ENCODE results near the gene PHLPP1. TPM values are rescaled to one million over a fixed set of nuclear protein-coding genes. Genes with fewer than 3 reads are reported as not detected.

Gene PHLPP1
- total and polyA plus RNA-seq, 2 experiments from 2014 or later: 15.7 to 73.6 TPM

GRCh38 chr18:62717169-62717924 is 2.0 kb downstream of the PHLPP1 start (continued):
- TF ChIP-seq ETS1 (IDR thresholded peaks at IDR 0.05) (no peak), EZH2phosphoT487 (IDR thresholded peaks at IDR 0.05; ENCODE audit: unreplicated experiment) (no peak), CREB1 (CRISPR knock-in tag; IDR thresholded peaks at IDR 0.05; ENCODE audit: low read depth) (no peak), ZNF331 (CRISPR knock-in tag; IDR thresholded peaks at IDR 0.05; ENCODE audit: low read depth) (no peak), POLR2AphosphoS5 (IDR thresholded peaks at IDR 0.05; ENCODE audit: low read depth) (no peak), JUNB (IDR thresholded peaks at IDR 0.05; ENCODE audit: unreplicated experiment) (no peak)
- TF ChIP-seq, protein P1, sequence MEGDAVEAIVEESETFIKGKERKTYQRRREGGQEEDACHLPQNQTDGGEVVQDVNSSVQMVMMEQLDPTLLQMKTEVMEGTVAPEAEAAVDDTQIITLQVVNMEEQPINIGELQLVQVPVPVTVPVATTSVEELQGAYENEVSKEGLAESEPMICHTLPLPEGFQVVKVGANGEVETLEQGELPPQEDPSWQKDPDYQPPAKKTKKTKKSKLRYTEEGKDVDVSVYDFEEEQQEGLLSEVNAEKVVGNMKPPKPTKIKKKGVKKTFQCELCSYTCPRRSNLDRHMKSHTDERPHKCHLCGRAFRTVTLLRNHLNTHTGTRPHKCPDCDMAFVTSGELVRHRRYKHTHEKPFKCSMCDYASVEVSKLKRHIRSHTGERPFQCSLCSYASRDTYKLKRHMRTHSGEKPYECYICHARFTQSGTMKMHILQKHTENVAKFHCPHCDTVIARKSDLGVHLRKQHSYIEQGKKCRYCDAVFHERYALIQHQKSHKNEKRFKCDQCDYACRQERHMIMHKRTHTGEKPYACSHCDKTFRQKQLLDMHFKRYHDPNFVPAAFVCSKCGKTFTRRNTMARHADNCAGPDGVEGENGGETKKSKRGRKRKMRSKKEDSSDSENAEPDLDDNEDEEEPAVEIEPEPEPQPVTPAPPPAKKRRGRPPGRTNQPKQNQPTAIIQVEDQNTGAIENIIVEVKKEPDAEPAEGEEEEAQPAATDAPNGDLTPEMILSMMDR (conservative IDR thresholded peaks at IDR 0.05; ENCODE audit: low read depth in 2 of 2): no peak

- Histone ChIP-seq H3K79me2 (replicated peaks; ENCODE audit: insufficient read depth) (peaks cover 63% of the 10 kb centered on the region), H3K4me1 (ENCODE audit: insufficient read depth) (peaks cover 50% of the 10 kb centered on the region), H3K9me2 (ENCODE audit: insufficient read depth) (no peaks in the 10 kb centered on the region), H3K36me3 (ENCODE audit: insufficient read depth) (no peaks in the 10 kb centered on the region), H3F3A (replicated peaks; ENCODE audit: low read depth) (no peaks in the 10 kb centered on the region), H3K27me3 (ENCODE audit: insufficient read depth) (no peaks in the 10 kb centered on the region), H3K27ac (ENCODE audit: low read depth) (no peak overlapping the region), H3K4me3 (peak overlapping the region; percentile 65), H2AFZ (no peak overlapping the region), H4K20me1 (replicated peaks; ENCODE audit: insufficient read depth) (peaks cover 25% of the 10 kb centered on the region), H3K4me2 (peak overlapping the region; percentile 82)
- ATAC-seq: no peak
- peaks cover 18% of the 10 kb centered on the region for H3K27me3 Mint-ChIP-seq (ENCODE audit: insufficient read depth, low read depth, poor library complexity)
- H3K4me1 Mint-ChIP-seq: peaks cover 50% of the 10 kb centered on the region
- no peak overlapping the region for H3K27ac Mint-ChIP-seq
- peaks cover 25% of the 10 kb centered on the region for H3K36me3 Mint-ChIP-seq (ENCODE audit: low read depth)
- DNase-seq (ENCODE audit: low spot score): no peak
- peak overlapping the region; percentile 96 for H3K4me3 Mint-ChIP-seq
- no peak for TF ChIP-seq ZNF331 (CRISPR knock-in tag; IDR thresholded peaks at IDR 0.05; ENCODE audit: low read depth)
- no peak for TF ChIP-seq CREB1 (CRISPR knock-in tag; IDR thresholded peaks at IDR 0.05; ENCODE audit: low read depth)
- no peak for TF ChIP-seq ETS1 (IDR thresholded peaks at IDR 0.05)
- no peak for TF ChIP-seq NANOG (IDR thresholded peaks at IDR 0.05; ENCODE audit: borderline replicate concordance)
- H3K9me3 Mint-ChIP-seq: peaks cover 6% of the 10 kb centered on the region; the same call in 1 of the 3 replicates
Observed at GRCh38 chr18:62717925-62718800, 2.8 kb downstream of the PHLPP1 start.
